Stimulated activated naive CD8-positive, alpha-beta T cell treated with anti-CD3 and anti-CD28 coated beads, Interleukin-15, Interleukin-2, amounts not matched to agents 100 U/mL and 50 U/mL, for 24 hours (primary cell): ENCODE results near the gene SH3TC1.

ENCODE experiments used
- ATAC-seq: fragments of 150-1000 bp; cut with Tn5 transposase; one replicate; pipeline ENCODE4 v1.10.0; 2021
- DNase-seq: peaks from one replicate; pipeline ENCODE4 v3.0.0; 2021

Gene SH3TC1

DNA sequence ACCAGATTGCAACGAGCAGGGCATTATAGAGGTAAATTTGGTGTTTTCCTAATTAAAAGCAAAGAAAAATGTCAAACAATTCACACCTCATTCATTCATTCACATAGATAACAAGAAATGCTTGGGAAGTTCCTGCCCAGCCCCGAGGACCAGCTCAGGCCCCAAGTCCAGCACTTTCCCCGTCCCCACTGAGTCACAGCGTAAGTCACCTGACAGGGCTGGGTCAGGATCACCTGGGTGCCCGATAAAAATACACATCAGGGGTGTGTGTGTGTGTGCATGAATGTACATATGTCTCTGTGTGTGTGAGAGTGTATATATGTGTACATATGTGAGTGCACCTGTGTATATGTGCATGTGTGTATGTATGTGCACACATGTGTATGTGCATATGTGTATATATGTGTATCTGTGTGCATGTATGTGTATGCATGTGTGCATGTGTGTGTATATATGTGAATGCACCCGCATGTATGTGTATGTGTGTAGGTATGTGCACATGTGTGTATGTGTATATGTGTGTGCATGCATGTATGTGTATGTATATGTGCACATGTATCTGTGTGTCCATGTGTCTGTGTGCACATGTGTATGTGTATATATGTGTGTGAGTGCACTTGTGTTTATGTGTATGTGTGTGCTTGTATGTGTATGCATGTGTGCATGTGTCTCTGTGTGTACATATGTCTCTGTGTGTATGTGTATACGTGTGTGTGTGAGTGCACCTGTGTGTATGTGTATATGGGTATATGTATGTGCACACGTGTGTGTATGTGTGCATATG is 18.6 kb upstream of the SH3TC1 start:
- DNase-seq = no peak
- no peak for ATAC-seq

DNA sequence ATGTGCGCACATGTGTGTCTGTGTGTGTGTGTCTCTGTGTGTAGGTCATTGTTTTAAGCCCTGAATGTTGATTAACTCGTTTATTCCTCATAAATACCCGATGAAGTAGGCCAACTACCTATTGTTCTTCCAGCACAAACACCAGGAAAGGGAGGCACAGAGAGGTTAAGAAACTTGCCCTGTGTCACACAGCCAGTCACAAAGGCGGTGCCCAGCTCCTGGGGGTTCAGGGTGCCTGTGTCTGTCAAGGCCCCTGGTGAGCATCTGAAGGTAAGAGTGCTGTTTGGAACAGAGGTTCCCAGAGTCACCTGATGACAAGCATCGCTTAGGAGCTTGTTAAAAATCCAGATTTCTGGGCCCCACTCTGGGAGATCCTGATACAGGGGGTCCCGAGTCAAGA is 18.0 kb upstream of the SH3TC1 start:
- ATAC-seq (no peak), DNase-seq (no peak)

- no peak for DNase-seq
- no peak for ATAC-seq
These were observed 17.2 kb upstream of the SH3TC1 start for GRCh38 chr4:8181844-8182243.

DNA sequence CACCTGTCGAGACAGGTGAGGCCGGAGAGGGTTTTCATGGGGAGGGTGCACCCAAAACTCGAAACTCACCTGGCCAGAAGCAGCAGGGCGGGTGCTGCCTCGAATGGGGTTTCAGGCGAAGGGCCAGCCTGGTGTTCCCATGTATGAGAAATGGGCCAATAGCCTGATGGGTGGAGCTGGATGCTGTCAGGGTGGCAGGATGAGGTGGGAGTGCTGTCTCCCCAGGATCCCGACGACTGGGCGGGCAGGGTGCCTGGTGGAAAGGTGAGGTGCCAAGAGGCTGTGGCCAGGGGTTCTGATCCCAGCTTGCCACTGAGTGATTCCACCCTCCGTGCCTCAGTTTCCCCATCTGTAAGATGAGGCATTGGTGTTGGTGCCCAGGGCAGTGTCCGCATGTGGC is 16.8 kb upstream of the SH3TC1 start:
- ATAC-seq = no peak
- no peak for DNase-seq

GRCh38 chr4:8182858-8183725 is 16.0 kb upstream of the SH3TC1 start:
- DNase-seq (no peak), ATAC-seq (no peak)

GRCh38 chr4:8184061-8184460 is 15.0 kb upstream of the SH3TC1 start:
- DNase-seq (no peak), ATAC-seq (no peak)

GRCh38 chr4:8185295-8185694 is 13.8 kb upstream of the SH3TC1 start:
- DNase-seq (no peak), ATAC-seq (no peak)

DNA sequence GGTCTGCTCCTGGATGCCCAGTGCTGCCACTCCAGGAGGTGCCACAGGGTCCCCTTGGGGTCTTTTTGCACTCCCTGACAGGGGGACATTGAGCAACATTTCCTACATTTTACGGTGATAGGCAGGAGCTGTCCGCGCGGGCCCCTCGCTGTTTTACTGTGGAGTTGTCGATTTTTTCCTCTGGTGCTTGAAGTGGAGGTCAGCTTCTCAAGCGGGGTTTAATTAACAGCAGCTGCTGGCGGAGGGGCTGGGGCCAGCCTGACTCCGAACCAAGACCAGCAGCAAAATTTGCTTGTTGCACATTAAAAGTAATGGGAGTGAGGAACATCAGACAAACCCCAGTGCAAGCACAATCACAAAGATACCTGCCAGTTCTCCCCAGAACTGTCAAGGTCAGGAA is 13.2 kb upstream of the SH3TC1 start:
- no peak for DNase-seq
- ATAC-seq = no peak

- no peak for ATAC-seq
- DNase-seq = no peak
These were observed 11.0 kb upstream of the SH3TC1 start for GRCh38 chr4:8188085-8188484.

- no peak for DNase-seq
These were observed 10.1 kb upstream of the SH3TC1 start for GRCh38 chr4:8188743-8189550.

DNA sequence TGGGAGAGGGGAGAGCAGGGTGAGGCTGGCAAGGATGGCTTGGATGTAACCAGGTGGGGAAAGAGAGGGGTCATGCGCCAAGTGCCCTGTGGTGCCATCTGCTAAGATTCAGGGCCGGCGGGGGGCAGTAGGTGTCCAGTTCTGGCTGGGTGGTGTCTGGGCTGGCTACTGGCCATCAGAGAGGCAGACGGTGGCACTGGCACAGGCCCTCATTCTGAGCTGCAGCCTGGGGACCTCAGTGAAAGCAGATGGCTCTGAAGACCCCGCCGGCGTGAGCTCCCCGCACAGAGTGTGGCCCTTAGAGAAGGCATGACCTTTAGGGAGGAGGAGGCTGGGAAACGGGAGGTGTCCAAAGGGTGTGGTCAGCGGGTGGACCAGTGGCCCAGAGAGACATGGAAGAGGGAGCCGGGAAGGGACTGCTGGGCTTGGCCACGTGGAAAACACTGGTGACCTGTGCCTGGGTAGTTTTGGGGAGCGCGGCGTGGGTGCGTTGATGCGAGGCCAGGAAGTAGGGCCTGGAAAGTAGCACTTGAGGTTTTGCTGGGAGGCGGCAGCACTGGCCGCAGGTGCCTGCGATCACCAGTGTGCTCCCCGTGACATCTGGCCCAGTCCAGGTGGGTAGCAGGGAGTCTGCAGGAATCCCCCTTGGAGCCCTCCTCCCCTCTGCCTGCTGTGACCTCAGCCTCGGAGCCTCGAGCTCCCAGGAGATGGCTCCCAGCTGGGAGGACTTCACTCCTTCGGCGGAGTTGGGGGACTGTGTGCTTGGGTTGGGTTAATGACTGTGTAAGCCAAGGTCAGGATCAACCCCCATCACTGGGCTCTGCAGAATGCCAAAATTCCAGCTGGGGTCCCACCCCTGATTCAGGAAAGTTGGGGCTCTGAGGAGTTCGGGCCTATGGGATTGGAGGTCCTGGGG is 9.3 kb upstream of the SH3TC1 start:
- ATAC-seq (no peak), DNase-seq (no peak)

More at GRCh38 chr4:8188743-8189550, 10.1 kb upstream of the SH3TC1 start:
- ATAC-seq = no peak

DNA sequence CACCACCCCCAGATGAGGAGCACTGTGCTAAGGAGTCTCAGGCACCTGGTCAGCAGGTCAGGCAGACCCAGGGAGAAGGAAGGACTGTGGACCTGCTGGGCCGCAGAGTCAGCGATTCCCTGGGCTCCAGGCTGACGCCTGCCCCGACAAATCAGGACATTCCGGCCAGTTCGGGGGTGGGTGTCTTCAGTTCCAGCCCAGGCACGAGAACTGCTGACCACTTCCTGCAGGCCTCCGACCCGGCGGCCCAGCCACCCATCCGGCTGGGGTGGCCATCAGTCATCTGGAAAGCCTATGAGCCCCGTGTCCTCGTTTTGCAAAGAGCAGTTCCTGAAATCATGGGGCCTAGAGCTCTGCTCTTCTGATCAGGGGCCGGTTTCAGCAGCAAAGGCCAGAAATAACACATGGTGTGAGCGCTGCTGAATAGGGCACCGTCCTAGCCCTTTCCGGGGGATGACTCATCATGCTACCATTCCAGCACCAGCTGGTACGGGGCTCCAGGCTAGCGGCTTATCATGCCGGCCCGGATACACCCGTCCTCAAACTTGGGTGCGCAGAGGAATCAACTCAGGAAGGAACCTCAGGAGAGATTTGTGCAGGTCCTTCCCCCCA is 7.8 kb upstream of the SH3TC1 start:
- DNase-seq = no peak

DNA sequence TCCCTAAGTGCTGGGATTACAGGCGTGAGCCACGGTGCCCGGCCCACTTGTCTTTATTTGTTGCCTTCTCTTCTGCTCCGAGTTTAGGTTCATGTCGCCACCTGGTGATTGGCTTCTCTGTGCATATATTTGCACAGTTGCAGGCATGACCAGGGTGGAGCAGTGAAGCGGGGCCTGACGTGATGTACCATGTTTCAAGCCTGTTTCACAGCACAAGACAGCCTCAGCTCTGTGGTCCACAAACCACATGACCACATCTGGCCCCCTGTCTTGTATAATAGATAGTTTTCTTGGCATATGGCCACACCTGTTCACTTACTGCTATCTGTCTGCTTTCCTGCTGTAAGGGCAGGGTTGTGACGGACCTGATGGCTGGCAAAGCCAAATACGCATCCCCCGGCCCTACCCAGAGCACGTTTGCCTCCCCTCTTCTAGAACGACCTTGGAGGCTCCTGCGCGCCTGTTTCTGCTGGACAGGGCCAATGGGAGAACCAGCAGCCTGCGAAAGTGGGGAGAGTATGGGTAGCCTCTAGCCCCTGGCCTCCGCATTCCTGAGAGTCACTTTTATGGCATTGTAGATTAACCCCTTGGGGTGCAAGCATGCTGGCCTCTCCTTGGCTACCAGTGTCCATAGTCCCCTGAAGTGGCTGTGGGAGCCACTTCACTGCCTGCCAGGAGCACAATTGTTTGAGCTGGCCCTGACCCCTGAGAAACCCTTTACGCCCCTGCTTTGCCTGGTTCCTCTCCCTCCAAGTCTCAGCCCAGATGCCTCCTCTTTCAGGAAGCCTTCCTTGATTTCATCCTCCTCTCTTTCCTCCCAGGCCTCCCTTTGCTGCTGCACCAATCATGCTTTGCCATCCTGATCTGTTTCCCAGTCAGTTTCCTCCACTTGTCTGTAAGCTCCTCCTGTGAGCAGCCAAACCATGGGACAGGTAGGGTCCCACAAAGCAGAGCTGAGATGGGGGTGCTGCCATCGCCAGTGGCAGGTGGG is 6.0 kb upstream of the SH3TC1 start:
- DNase-seq (peak; percentile 34), ATAC-seq (peak; percentile 50)

More for the DNA sequence above, 7.8 kb upstream of the SH3TC1 start:
- no peak for ATAC-seq

DNA sequence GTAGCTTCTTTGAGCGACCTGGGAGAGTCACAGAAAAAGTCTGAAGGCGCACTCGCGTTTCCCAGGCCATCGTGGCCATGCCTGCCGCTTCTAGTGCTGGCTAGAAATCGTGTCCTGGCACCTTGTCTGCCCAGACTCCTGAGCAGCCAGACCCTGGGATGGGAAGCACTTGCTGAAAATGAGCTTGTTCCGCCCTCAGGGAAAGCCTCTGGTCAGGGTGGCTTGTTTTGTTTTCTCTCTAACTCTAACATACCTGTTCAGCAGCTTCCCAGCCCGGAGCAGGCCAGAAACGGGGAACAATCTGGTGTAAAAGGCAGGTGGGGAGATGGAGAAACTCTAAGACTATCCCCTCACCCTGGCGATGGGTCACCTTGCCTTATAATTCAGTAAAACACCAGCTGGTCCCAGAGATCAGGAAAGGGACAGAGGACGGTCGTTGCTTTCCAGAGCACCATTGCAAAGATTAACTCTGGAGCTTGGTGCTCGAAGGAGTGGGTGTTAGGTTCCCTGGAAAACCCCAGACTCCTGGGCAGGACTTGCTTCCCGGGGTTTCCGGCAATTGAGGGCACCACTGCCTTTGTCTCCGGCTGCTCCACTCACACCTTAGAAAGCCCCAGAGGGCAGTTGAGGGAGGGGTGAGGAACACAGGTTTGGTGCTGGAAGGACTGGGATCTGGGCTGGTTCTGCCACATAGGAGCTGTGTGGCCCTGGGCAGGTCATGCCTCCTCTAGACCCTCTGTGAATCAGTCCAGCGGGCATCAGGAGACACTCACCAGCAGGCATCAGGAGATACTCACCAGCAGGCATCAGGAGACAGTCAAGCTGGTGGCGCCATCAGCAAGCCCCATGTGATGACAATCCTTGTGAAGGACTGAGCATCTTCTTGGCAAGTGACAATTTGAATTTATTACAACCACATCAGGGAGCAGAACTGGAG is 4.5 kb upstream of the SH3TC1 start:
- DNase-seq (no peak), ATAC-seq (no peak)

GRCh38 chr4:8195431-8195830 is 3.7 kb upstream of the SH3TC1 start:
- ATAC-seq (no peak), DNase-seq (no peak)

DNA sequence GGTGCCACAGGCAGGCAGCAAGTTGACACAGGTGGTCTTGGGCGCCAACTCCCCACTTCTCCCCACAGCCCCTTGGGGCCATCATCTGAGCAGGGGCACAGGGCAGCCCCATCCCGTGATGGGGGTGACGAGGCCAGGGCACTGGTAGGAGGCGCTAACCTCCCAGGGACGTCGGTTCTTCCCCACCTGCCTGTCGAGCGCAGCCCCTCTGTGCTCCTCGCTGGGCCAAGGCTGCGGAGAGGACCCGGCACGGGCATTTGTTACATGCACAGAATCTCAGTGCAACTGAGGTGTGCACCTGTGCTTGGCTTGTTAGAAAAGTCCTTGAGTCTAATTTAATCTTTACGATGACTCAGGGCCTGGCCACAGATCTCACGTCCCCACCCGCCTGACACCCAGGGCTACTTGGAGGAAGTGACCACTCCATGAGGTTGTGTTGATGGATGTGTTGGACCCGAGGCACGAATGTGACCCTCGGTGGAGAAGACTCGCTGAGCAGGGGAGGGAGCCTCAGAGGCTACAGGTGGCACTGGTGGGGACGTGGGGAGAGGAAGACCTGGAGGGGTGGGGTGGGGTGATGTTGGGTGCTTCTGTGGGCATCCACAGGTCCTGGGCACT is 3.1 kb upstream of the SH3TC1 start:
- DNase-seq (no peak), ATAC-seq (no peak)

DNA sequence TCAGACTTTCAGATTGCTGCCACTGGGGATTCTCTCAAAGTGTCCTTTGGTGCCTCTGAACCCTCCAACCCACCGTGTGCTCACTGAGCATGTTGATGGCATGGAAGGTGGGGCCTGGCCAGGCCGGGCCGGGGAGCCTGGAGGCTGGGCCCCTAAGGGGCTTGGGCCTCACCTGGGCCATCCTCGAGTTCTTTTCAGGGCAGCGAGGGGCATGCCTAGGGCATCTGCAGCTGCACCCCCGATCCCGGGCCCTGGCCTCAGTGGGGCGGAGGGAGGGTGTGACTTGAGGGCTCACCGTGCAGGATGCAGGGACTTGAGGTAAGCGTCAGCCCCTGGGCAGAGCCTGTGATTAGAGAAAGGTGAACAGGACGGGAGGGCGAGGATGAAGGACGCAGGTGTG is 1.6 kb upstream of the SH3TC1 start:
- ATAC-seq = no peak
- no peak for DNase-seq

DNA sequence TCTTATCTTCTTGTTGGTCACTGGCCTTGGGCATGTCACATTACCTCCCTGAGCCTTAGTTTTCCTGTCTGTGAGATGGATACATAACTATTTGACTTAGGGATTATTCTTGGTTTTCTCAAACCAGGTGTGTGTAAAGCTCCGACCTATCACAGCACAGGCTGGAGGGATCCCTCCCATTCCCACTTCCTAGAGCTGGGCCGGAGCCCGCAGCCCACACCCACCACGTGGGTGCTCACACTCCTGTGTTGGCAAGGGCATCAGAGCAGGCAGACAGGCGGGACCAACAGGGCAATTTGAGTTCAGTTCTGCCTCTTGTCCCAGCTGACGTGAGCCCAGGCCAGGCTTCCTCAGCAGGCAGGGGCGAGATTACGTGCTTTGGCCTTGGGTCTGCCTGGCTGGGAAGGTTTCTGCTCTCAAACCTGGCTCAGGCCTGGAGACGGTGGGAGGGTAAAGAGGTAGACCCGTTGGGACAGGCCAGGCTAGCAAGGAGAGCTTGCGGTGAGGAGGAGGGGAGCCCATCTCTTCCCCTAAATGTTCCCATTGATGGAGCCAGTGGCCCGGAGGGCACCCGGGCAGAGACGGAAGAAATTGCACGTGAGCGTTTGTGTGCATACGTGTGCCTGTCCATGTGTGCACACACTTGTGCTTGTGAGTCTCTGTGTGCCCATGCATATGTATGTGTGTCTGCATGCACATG is 734 bp upstream of the SH3TC1 start:
- DNase-seq = no peak
- ATAC-seq = no peak
